Central memory CD8-positive, alpha-beta T cell (primary cell): ENCODE data around the gene FKBP9.
"Not testable (repeated sequence)": the region's sequence is repeated elsewhere in the genome, so short reads cannot be mapped to it uniquely, and the experiment has no call there.

Experiments used
- ATAC-seq: fragments of 150-1000 bp; cut with Tn5 transposase; replicated peaks from 2 replicates; pipeline ENCODE4 v1.10.0; 2022; ENCODE audit warnings: mild to moderate bottlenecking, moderate FRiP score, moderate number of reproducible peaks; ENCODE audit not compliant: poor library complexity, severe bottlenecking; ENCODE audit errors: extremely low read depth
- DNase-seq, 2 donors: peaks; one replicate each; pipeline ENCODE4 v3.0.0; 2021; ENCODE audit warnings: low spot score in 2 of 2
- H3K27ac Mint-ChIP-seq: one replicate; pipeline ENCODE4 v1.8.0; 2022; ENCODE audit warnings: low read depth, mild to moderate bottlenecking, moderate library complexity, mixed read lengths
- H3K27me3 Mint-ChIP-seq: one replicate; pipeline ENCODE4 v1.8.0; 2022; ENCODE audit warnings: mixed read lengths
- H3K36me3 Mint-ChIP-seq: one replicate; pipeline ENCODE4 v1.8.0; 2022; ENCODE audit warnings: mild to moderate bottlenecking, moderate library complexity, mixed read lengths; ENCODE audit not compliant: insufficient read depth
- H3K4me1 Mint-ChIP-seq: one replicate; pipeline ENCODE4 v1.8.0; 2022; ENCODE audit warnings: mixed read lengths
- H3K4me3 Mint-ChIP-seq: one replicate; pipeline ENCODE4 v1.8.0; 2022; ENCODE audit warnings: mild to moderate bottlenecking, moderate library complexity, mixed read lengths
- H3K9me3 Mint-ChIP-seq: one replicate; pipeline ENCODE4 v1.8.0; 2022; ENCODE audit warnings: mixed read lengths

Gene FKBP9, protein sequence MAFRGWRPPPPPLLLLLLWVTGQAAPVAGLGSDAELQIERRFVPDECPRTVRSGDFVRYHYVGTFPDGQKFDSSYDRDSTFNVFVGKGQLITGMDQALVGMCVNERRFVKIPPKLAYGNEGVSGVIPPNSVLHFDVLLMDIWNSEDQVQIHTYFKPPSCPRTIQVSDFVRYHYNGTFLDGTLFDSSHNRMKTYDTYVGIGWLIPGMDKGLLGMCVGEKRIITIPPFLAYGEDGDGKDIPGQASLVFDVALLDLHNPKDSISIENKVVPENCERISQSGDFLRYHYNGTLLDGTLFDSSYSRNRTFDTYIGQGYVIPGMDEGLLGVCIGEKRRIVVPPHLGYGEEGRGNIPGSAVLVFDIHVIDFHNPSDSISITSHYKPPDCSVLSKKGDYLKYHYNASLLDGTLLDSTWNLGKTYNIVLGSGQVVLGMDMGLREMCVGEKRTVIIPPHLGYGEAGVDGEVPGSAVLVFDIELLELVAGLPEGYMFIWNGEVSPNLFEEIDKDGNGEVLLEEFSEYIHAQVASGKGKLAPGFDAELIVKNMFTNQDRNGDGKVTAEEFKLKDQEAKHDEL

GRCh38 chr7:32957326-32958045 lies at the start of gene FKBP9:
Gene FKBP9 (plus strand): TSS chr7:32957440. CDS start chr7:32957574, 134 bp downstream.
- peaks cover 38% of the 10 kb centered on the region for H3K27me3 Mint-ChIP-seq
- no peak for DNase-seq
- H3K9me3 Mint-ChIP-seq, result no peaks in the 10 kb centered on the region
- H3K36me3 Mint-ChIP-seq, result no peaks in the 10 kb centered on the region
- H3K27ac Mint-ChIP-seq, result no peak within 1 kb of the TSS
- peaks cover 6% of the 10 kb centered on the region for H3K4me1 Mint-ChIP-seq
- peak within 1 kb of the TSS; percentile 70 for H3K4me3 Mint-ChIP-seq
- no peak for ATAC-seq

- Mint-ChIP-seq H3K9me3 (no peaks in the 10 kb centered on the region), H3K27me3 (no peaks in the 10 kb centered on the region), H3K4me3 (no peak overlapping the region), H3K4me1 (peaks cover 4% of the 10 kb centered on the region), H3K36me3 (peaks cover 8% of the 10 kb centered on the region), H3K27ac (no peak overlapping the region)
- ATAC-seq (no peak), DNase-seq (no peak)
Measured at GRCh38 chr7:32910195-32910594, 47.0 kb upstream of the FKBP9 start.

DNA sequence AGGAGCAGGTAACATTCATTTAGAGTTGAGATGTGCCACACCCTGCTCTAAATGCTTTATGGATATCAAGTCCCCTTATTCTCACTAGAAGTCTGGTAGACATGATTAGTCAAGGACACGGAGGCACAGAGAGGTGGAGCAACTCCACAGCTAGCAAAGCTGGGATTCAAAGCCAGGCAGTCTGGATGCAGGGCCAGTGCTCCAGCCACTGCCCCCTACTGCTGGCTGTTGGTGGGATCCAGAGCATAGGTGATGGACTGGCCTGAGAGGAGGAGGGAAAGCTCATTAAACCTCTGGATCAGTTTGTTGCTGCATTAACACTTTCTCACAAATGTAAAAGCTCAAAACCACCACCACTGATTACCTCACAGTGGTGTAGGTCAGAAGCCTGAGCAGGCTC lies 43.1 kb upstream of the FKBP9 start:
- Mint-ChIP-seq H3K4me3 (no peak overlapping the region), H3K27ac (no peak overlapping the region), H3K9me3 (no peaks in the 10 kb centered on the region), H3K4me1 (peaks cover 5% of the 10 kb centered on the region), H3K36me3 (peaks cover 10% of the 10 kb centered on the region), H3K27me3 (no peaks in the 10 kb centered on the region)
- DNase-seq (no peak), ATAC-seq (no peak)

DNA sequence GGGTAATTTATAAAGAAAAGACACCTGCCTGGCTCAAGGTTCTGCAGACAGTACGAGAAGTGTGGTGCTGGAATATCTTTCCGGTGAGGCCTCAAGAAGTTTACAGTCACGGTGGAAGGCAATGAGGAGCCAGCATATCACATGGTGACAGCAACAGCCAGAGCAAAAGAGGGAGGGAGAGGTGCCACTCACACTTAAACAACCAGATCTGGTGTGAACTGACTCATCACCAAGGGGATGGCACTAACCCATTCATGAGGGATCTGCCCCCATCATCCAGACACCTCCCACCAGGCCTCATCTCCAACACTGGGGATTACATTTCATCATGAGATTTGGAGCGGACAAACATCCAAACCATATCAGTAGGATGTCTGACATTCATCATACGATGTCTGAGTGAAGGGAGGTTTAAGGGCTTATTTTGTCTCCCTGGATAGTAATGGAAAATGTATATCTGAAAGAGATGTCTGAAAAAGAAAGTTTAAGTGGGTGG lies 42.2 kb upstream of the FKBP9 start:
- DNase-seq (no peak), ATAC-seq (no peak)
- Mint-ChIP-seq H3K27me3 (no peaks in the 10 kb centered on the region), H3K27ac (no peak overlapping the region), H3K4me3 (no peak overlapping the region), H3K9me3 (no peaks in the 10 kb centered on the region), H3K4me1 (peaks cover 5% of the 10 kb centered on the region), H3K36me3 (peaks cover 10% of the 10 kb centered on the region)

- Mint-ChIP-seq H3K4me3 (no peak overlapping the region), H3K9me3 (no peaks in the 10 kb centered on the region), H3K27ac (no peak overlapping the region), H3K27me3 (no peaks in the 10 kb centered on the region), H3K4me1 (peaks cover 5% of the 10 kb centered on the region), H3K36me3 (peaks cover 10% of the 10 kb centered on the region)
- no peak for ATAC-seq
- no peak for DNase-seq
Measured at GRCh38 chr7:32916006-32916405, 41.2 kb upstream of the FKBP9 start.

- not testable (repeated sequence) for DNase-seq, H3K9me3 Mint-ChIP-seq, H3K4me3 Mint-ChIP-seq, H3K27me3 Mint-ChIP-seq, H3K27ac Mint-ChIP-seq, ATAC-seq, H3K4me1 Mint-ChIP-seq
- H3K36me3 Mint-ChIP-seq, result peaks cover 10% of the 10 kb centered on the region
Measured at GRCh38 chr7:32916994-32917393, 40.2 kb upstream of the FKBP9 start.

DNA sequence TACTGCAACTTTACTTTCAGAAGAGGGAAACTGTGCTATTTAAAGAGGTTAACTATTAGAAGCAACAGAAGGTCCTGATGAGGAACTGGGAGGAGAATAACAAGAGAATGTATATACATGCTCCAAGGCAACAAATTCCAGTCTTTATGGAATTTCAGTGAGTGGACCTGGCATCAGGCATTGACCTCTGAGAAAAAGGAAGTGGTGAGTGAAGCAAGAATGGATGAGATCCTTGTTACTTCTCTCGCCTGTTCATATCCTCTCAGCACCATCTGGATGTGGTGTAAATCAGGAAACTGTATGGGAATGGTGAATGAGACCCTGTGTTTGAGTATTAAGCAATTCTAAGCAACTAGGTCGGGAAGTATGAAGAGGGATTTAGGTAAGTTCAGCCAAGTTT lies 35.3 kb upstream of the FKBP9 start:
- Mint-ChIP-seq H3K9me3 (no peaks in the 10 kb centered on the region), H3K4me1 (no peaks in the 10 kb centered on the region), H3K27ac (no peak overlapping the region), H3K4me3 (no peak overlapping the region), H3K27me3 (no peaks in the 10 kb centered on the region), H3K36me3 (peaks cover 7% of the 10 kb centered on the region)
- no peak for DNase-seq
- no peak for ATAC-seq

- H3K4me3 Mint-ChIP-seq, result no peak overlapping the region
Measured at GRCh38 chr7:32928785-32929298, 28.4 kb upstream of the FKBP9 start.

DNA sequence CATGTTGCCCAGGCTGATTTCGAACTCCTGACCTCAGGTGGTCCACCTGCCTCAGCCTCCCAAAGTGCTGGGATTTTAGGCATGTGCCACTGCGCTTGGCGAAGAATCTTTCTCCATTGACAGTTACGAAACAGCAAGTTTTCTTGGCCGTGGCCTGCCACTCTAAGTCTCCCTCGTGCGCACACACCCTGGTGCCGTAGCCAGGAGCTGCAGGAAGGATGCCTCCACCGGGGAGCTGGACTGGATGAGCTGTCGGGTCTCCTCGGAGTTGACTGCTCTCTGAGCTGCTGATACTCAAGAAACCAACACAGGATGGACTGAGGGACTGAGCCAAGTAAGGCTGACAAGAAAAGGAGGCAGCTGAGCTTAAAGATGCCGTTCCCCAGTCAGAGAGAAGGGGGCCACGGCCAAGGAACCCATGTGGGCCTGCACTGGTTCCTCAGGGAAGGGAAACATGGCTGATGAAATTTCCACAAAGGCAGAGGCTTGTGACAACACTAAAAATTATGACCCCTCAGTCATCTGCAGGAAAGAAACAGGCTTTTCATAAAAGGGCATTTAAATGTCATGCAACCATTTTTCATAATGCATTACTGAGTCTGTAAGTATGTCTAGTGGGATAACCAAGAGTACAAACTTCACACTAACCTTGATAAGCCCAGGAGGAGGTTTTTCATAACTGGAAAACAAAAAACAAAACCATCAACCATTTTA lies 27.7 kb upstream of the FKBP9 start:
- H3K4me1 Mint-ChIP-seq, result no peaks in the 10 kb centered on the region
- peaks cover 11% of the 10 kb centered on the region for H3K36me3 Mint-ChIP-seq
- H3K9me3 Mint-ChIP-seq, result no peaks in the 10 kb centered on the region
- H3K27me3 Mint-ChIP-seq, result no peaks in the 10 kb centered on the region
- H3K4me3 Mint-ChIP-seq, result no peak overlapping the region
- ATAC-seq (no peak), DNase-seq (no peak)
- no peak overlapping the region for H3K27ac Mint-ChIP-seq

More at GRCh38 chr7:32928785-32929298, 28.4 kb upstream of the FKBP9 start:
- H3K27me3 Mint-ChIP-seq, result no peaks in the 10 kb centered on the region
- DNase-seq, result no peak
- H3K4me1 Mint-ChIP-seq, result no peaks in the 10 kb centered on the region
- ATAC-seq, result no peak
- no peak overlapping the region for H3K27ac Mint-ChIP-seq
- peaks cover 9% of the 10 kb centered on the region for H3K36me3 Mint-ChIP-seq
- H3K9me3 Mint-ChIP-seq, result no peaks in the 10 kb centered on the region

GRCh38 chr7:32930378-32930777 lies 26.9 kb upstream of the FKBP9 start:
- no peaks in the 10 kb centered on the region for H3K9me3 Mint-ChIP-seq
- ATAC-seq, result no peak
- H3K27me3 Mint-ChIP-seq, result no peaks in the 10 kb centered on the region
- peaks cover 11% of the 10 kb centered on the region for H3K36me3 Mint-ChIP-seq
- H3K4me1 Mint-ChIP-seq, result no peaks in the 10 kb centered on the region
- no peak for DNase-seq
- no peak overlapping the region for H3K4me3 Mint-ChIP-seq
- H3K27ac Mint-ChIP-seq, result no peak overlapping the region

- ATAC-seq (no peak), DNase-seq (no peak)
- Mint-ChIP-seq H3K4me3 (no peak overlapping the region), H3K4me1 (peaks cover 6% of the 10 kb centered on the region), H3K9me3 (no peaks in the 10 kb centered on the region), H3K36me3 (peaks cover 6% of the 10 kb centered on the region), H3K27me3 (no peaks in the 10 kb centered on the region), H3K27ac (no peak overlapping the region)
Measured at GRCh38 chr7:32935558-32935957, 21.7 kb upstream of the FKBP9 start.

DNA sequence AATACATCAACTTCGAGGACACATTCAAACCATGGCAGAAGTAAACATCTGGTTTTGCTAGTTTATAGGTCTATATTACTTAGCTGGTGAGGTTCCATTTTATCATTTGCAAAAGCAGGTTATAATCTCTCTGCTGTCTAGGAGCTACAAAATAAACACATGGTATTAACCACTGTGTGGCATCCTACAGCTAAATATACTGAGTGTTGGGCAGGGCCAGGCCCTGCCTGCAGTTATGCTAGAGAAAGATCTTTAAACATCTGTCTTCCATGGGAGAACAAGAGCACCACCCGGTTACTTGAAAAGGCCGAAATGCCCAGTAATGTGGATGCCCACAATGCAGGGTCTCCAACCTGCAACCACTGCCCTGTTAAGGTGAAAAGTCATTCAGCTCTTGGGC lies 20.6 kb upstream of the FKBP9 start:
- H3K4me1 Mint-ChIP-seq, result peaks cover 7% of the 10 kb centered on the region
- H3K27me3 Mint-ChIP-seq, result no peaks in the 10 kb centered on the region
- no peak overlapping the region for H3K4me3 Mint-ChIP-seq
- no peak for ATAC-seq
- no peaks in the 10 kb centered on the region for H3K9me3 Mint-ChIP-seq
- H3K27ac Mint-ChIP-seq, result no peak overlapping the region
- no peak for DNase-seq
- peaks cover 6% of the 10 kb centered on the region for H3K36me3 Mint-ChIP-seq
